Progenitor cell of endocrine pancreas (in vitro differentiated cells): ENCODE results near the gene MARK1. TPM values are rescaled to one million over a fixed set of nuclear protein-coding genes. Genes with fewer than 3 reads are reported as not detected.
A peak's percentile ranks its signal among the peaks of the same experiment; 100 is the strongest.

ENCODE experiments used
- DNase-seq: peaks from one replicate; pipeline ENCODE4 v3.0.0; 2021; ENCODE audit warnings: low spot score; ENCODE audit not compliant: unreplicated experiment
- H3K27ac Mint-ChIP-seq: 2 replicates; pipeline ENCODE4 v1.8.0; 2021; ENCODE audit warnings: mild to moderate bottlenecking, moderate library complexity, mixed read lengths
- H3K27me3 Mint-ChIP-seq: 2 replicates; pipeline ENCODE4 v1.8.0; 2021; ENCODE audit warnings: mixed read lengths
- H3K36me3 Mint-ChIP-seq: 2 replicates; pipeline ENCODE4 v1.8.0; 2022; ENCODE audit warnings: mixed read lengths; ENCODE audit not compliant: insufficient read depth
- H3K4me1 Mint-ChIP-seq: 2 replicates; pipeline ENCODE4 v1.8.0; 2021; ENCODE audit warnings: low read depth, mixed read lengths
- H3K4me3 Mint-ChIP-seq: 2 replicates; pipeline ENCODE4 v1.8.0; 2021; ENCODE audit warnings: low read depth, mild to moderate bottlenecking, moderate library complexity, mixed read lengths
- H3K9me3 Mint-ChIP-seq: 2 replicates; pipeline ENCODE4 v1.8.0; 2021; ENCODE audit warnings: low read depth, mixed read lengths
- total RNA-seq: library from RNA; stranded (reverse); gene quantifications from 2 replicates; pipeline ENCODE4 v1.2.1, GENCODE V29; 2021
- TF ChIP-seq, protein P1 (sequence below): fragments of 200-600 bp; sonication (generic); IDR thresholded peaks from one replicate; pipeline ENCODE4 v1.5.0; 2021; ENCODE audit warnings: antibody characterized with exemption, mild to moderate bottlenecking; ENCODE audit not compliant: unreplicated experiment

The MARK1 gene
- total RNA-seq, 1 donor from 2014 or later = 10.8 TPM

- Mint-ChIP-seq H3K27me3 (peaks cover 31% of the 10 kb centered on the region), H3K4me1 (peaks cover 6% of the 10 kb centered on the region), H3K36me3 (no peaks in the 10 kb centered on the region), H3K9me3 (no peaks in the 10 kb centered on the region), H3K27ac (no peak overlapping the region), H3K4me3 (peak overlapping the region; percentile 93)
- TF ChIP-seq, protein P1, sequence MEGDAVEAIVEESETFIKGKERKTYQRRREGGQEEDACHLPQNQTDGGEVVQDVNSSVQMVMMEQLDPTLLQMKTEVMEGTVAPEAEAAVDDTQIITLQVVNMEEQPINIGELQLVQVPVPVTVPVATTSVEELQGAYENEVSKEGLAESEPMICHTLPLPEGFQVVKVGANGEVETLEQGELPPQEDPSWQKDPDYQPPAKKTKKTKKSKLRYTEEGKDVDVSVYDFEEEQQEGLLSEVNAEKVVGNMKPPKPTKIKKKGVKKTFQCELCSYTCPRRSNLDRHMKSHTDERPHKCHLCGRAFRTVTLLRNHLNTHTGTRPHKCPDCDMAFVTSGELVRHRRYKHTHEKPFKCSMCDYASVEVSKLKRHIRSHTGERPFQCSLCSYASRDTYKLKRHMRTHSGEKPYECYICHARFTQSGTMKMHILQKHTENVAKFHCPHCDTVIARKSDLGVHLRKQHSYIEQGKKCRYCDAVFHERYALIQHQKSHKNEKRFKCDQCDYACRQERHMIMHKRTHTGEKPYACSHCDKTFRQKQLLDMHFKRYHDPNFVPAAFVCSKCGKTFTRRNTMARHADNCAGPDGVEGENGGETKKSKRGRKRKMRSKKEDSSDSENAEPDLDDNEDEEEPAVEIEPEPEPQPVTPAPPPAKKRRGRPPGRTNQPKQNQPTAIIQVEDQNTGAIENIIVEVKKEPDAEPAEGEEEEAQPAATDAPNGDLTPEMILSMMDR = no peak
- no peak for DNase-seq
These were observed 163.2 kb downstream of the MARK1 start for GRCh38 chr1:220691053-220691684.

DNA sequence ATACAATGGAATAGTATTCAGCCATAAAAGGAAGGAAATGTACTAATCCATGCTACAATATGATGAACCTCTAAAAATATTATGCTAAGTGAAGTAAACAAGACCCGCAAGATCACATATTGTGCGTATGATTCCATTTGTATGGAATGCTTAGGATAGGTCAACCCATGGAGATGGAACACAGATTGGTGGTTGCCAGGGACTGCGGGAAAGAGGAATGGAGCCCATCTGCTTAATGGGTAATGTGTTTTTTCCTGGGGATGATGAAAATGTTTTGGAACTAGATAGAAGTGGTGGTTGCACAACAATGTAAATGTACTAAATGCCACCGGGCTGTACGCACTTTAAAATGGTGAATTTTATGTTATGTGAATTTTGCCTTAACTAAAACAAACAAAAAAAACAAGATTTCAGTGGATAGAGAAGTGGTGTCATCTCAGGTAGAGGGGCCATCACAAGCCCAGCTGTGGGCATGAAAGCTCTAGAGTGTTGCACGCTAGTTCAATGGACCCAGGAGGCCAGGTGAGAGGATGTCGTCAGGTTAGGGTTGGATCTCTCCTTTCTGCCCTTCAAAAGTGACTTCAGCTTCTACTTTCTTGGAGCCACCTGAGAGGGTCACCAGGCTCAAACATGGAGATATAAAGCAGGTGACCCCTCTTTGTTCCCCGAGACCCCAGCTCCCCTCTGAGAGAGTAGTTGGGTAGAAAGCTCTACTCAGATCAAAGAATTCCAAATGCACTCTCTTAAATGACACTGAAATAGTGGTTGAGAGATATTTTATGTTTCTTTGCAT lies 164.7 kb downstream of the MARK1 start:
- Mint-ChIP-seq H3K4me3 (no peak overlapping the region), H3K9me3 (no peaks in the 10 kb centered on the region), H3K27me3 (peaks cover 30% of the 10 kb centered on the region), H3K4me1 (peaks cover 6% of the 10 kb centered on the region), H3K27ac (no peak overlapping the region), H3K36me3 (no peaks in the 10 kb centered on the region)
- no peak for DNase-seq
- TF ChIP-seq, protein P1 = no peak

DNA sequence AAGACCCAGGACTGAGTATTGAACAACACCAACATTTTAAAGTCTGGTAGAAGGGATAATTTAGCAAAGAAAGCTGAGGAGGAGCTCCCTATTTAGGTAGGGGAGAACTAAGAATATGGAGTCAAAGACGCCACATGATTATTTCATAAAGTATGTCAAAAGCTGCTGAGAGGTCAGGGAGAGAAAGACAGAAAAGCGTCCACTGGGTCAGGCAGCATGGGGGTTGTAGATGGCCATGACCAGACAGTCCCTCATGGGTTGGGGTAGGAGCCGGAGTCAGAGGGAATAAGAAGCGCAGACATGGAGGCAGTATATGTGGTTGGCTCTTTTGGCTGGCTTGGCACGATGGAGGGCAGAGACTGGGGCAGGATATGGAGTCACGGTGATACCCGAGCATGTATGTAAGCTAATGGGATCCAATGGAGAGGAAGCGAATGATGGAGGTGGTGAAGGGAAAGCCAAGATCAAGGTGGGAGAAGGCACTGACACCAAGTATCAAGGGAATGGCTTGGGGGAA lies 167.0 kb downstream of the MARK1 start:
- Mint-ChIP-seq H3K9me3 (no peaks in the 10 kb centered on the region), H3K4me1 (peaks cover 10% of the 10 kb centered on the region), H3K36me3 (no peaks in the 10 kb centered on the region), H3K4me3 (no peak overlapping the region), H3K27ac (no peak overlapping the region), H3K27me3 (peaks cover 24% of the 10 kb centered on the region)
- no peak for DNase-seq
- TF ChIP-seq, protein P1 = no peak

- Mint-ChIP-seq H3K36me3 (no peaks in the 10 kb centered on the region), H3K4me3 (no peak overlapping the region), H3K27me3 (peaks cover 23% of the 10 kb centered on the region), H3K9me3 (no peaks in the 10 kb centered on the region), H3K4me1 (peaks cover 10% of the 10 kb centered on the region), H3K27ac (no peak overlapping the region)
- TF ChIP-seq, protein P1 = no peak
- DNase-seq = no peak
These were observed 167.5 kb downstream of the MARK1 start for GRCh38 chr1:220695426-220695825.

DNA sequence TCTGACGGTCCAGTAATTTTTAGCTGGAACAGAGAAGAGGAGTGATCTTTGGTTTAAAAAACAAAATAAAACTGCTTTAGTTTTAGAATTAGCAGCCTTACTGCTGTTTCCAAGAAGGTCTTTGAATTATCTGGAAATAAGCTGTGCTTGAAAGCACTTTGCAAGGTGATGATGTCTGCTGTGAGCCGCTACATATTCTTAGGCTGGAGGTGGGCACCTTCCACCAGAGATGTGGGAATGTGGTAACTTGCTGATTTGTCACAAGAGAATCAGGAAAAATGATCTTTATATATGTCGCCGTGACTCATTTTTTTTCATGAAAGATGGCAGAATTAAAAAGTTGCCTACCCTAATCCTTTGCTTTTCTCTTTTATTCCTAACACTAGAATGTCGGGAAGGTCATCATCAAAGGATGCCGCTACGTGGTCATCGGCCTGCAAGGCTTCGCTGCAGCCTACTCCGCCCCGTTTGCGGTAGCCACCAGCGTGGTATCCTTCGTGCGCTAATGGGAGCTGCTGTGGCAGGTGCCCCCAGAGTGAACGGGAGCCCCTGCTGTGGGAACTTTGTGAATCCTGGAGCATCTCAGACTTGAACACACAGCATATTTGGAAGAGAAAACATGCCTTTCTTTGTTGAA lies 168.4 kb downstream of the MARK1 start:
- Mint-ChIP-seq H3K27me3 (peaks cover 18% of the 10 kb centered on the region), H3K27ac (no peak overlapping the region), H3K4me3 (no peak overlapping the region), H3K9me3 (no peaks in the 10 kb centered on the region), H3K36me3 (no peaks in the 10 kb centered on the region), H3K4me1 (peaks cover 7% of the 10 kb centered on the region)
- TF ChIP-seq, protein P1 = no peak
- no peak for DNase-seq
